ENCODE measurements around the gene TOP3A. TPM values are rescaled to one million over a fixed set of nuclear protein-coding genes. Genes with fewer than 3 reads are reported as not detected.

Gene TOP3A
- total RNA-seq, 1 experiment from 2014 or later = 52.2 TPM

GRCh38 chr17:18327556-18327955, 12.8 kb upstream of the TOP3A start:
- ChIA-PET POLR2A (ENCODE audit: unreplicated experiment) (interaction anchor here (0.6 to 0.7 kb wide), 2 partner anchors 35 to 52 kb away, joined by 3 to 8 read pairs; no protein-coding TSS in a partner anchor), CTCF (no interaction called here)
- no peaks in the 10 kb centered on the region for H3K27me3 ChIP-seq (ENCODE audit: insufficient read depth, low read depth)
- H3F3A ChIP-seq (ENCODE audit: insufficient read depth, low read depth) = peaks cover 11% of the 10 kb centered on the region; the same call in 1 of the 2 replicates
- no peaks in the 10 kb centered on the region for H3K79me2 ChIP-seq (ENCODE audit: low read depth)
- no peaks in the 10 kb centered on the region; the same call in 1 of the 2 replicates for H3K36me3 ChIP-seq (ENCODE audit: low read depth)
- DNase-seq = no peak
- TF ChIP-seq CTCF (conservative IDR thresholded peaks at IDR 0.05) = no peak
- no peak for TF ChIP-seq EZH2 (IDR thresholded peaks at IDR 0.05; ENCODE audit: low read depth)
- no peak overlapping the region for H3K4me2 ChIP-seq
- H3K4me3 ChIP-seq = no peak overlapping the region
- H3K4me1 ChIP-seq (replicated peaks; ENCODE audit: insufficient read depth) = no peaks in the 10 kb centered on the region
- no peak overlapping the region for H3K27ac ChIP-seq
- BruUV-seq (replicated peaks) = no TSS peak
- no peak overlapping the region for H2AFZ ChIP-seq
- peaks cover 24% of the 10 kb centered on the region; the same call in 1 of the 2 replicates for H4K20me1 ChIP-seq (ENCODE audit: insufficient read depth)
- no peaks in the 10 kb centered on the region for H3K9me2 ChIP-seq (ENCODE audit: insufficient read depth)
- H3K9me3 ChIP-seq (ENCODE audit: insufficient read depth, low read depth) = no peaks in the 10 kb centered on the region
- intact Hi-C loops (cut with micrococcal nuclease; ENCODE audit: unreplicated experiment) = no loop called here

GRCh38 chr17:18327093-18327492, 12.3 kb upstream of the TOP3A start:
- no peaks in the 10 kb centered on the region for H3K4me1 ChIP-seq (replicated peaks; ENCODE audit: insufficient read depth)
- H3K9me2 ChIP-seq (ENCODE audit: insufficient read depth) = no peaks in the 10 kb centered on the region
- ChIA-PET CTCF (no interaction called here), POLR2A (ENCODE audit: unreplicated experiment) (interaction anchor here (0.7 kb wide), 1 partner anchor 51 kb away, joined by 3 read pairs; no protein-coding TSS in a partner anchor)
- H3K27ac ChIP-seq = no peak overlapping the region
- BruUV-seq (replicated peaks) = no TSS peak
- no peaks in the 10 kb centered on the region for H3K9me3 ChIP-seq (ENCODE audit: insufficient read depth, low read depth)
- no peak overlapping the region for H2AFZ ChIP-seq
- H3K4me2 ChIP-seq = no peak overlapping the region
- H3K36me3 ChIP-seq (ENCODE audit: low read depth) = no peaks in the 10 kb centered on the region; the same call in 1 of the 2 replicates
- intact Hi-C loops (cut with micrococcal nuclease; ENCODE audit: unreplicated experiment) = no loop called here
- H3K4me3 ChIP-seq = no peak overlapping the region
- DNase-seq = no peak
- H3F3A ChIP-seq (ENCODE audit: insufficient read depth, low read depth) = peaks cover 11% of the 10 kb centered on the region; the same call in 1 of the 2 replicates
- peaks cover 24% of the 10 kb centered on the region for H4K20me1 ChIP-seq (ENCODE audit: insufficient read depth)
- H3K27me3 ChIP-seq (ENCODE audit: insufficient read depth, low read depth) = no peaks in the 10 kb centered on the region
- TF ChIP-seq CTCF (conservative IDR thresholded peaks at IDR 0.05) (no peak), EZH2 (IDR thresholded peaks at IDR 0.05; ENCODE audit: low read depth) (no peak)
- H3K79me2 ChIP-seq (ENCODE audit: low read depth) = no peaks in the 10 kb centered on the region

GRCh38 chr17:18326572-18326971, 11.8 kb upstream of the TOP3A start:
- H3K27ac ChIP-seq = no peak overlapping the region
- H3K4me3 ChIP-seq = no peak overlapping the region
- no TSS peak for BruUV-seq (replicated peaks)
- ChIA-PET POLR2A (ENCODE audit: unreplicated experiment) (no interaction called here), CTCF (interaction anchor here (0.7 kb wide), 1 partner anchor 8 kb away, joined by 4 read pairs; no protein-coding TSS in a partner anchor)
- H3K36me3 ChIP-seq (ENCODE audit: low read depth) = no peaks in the 10 kb centered on the region; the same call in 1 of the 2 replicates
- TF ChIP-seq EZH2 (IDR thresholded peaks at IDR 0.05; ENCODE audit: low read depth) (no peak), CTCF (conservative IDR thresholded peaks at IDR 0.05) (no peak)
- H3K79me2 ChIP-seq (ENCODE audit: low read depth) = no peaks in the 10 kb centered on the region
- peak in 1 of 2 experiments; percentile 5 for DNase-seq
- intact Hi-C loops (cut with micrococcal nuclease; ENCODE audit: unreplicated experiment) = no loop called here
- H3K9me2 ChIP-seq (ENCODE audit: insufficient read depth) = no peaks in the 10 kb centered on the region
- H3F3A ChIP-seq (ENCODE audit: insufficient read depth, low read depth) = peaks cover 11% of the 10 kb centered on the region; the same call in 1 of the 2 replicates
- peaks cover 24% of the 10 kb centered on the region for H4K20me1 ChIP-seq (ENCODE audit: insufficient read depth)
- H2AFZ ChIP-seq = no peak overlapping the region
- H3K27me3 ChIP-seq (ENCODE audit: insufficient read depth, low read depth) = no peaks in the 10 kb centered on the region
- H3K4me1 ChIP-seq (replicated peaks; ENCODE audit: insufficient read depth) = no peaks in the 10 kb centered on the region
- H3K9me3 ChIP-seq (ENCODE audit: insufficient read depth, low read depth) = no peaks in the 10 kb centered on the region
- H3K4me2 ChIP-seq = no peak overlapping the region

Data from PC-9 (cell line).